ENCODE data around the gene NF1.

DNA sequence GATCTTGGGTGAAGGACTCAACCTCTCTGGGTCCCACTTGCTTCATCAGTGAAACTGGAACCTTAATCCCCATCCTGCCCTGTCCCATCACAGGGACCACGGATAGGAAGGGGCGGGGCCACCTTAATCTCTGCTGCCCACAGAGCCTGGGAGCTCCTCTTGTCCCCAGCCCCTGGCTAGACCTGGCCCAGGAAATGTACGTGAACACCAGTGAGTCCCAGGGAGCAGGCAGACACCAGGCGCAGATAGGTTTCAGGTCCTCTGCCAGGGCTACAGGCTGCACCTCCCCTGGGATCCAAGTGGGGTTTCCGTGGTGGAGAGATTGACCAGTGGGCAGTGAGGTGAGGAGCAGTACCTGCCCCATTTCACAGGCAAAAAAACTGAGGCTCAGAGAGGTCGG lies 317.7 kb downstream of the NF1 start:
- no peak for TF ChIP-seq POLR2A (IDR thresholded peaks at IDR 0.05)
- TF ChIP-seq CTCF (IDR thresholded peaks at IDR 0.05) = no peak
- no peak for TF ChIP-seq POLR2AphosphoS5 (IDR thresholded peaks at IDR 0.05; ENCODE audit: insufficient read depth in 1 of 2, low read depth in 1 of 2)
